K562 (cell line): ENCODE measurements around the gene KCNAB1.

Experiments
- ELF4 ChIP-seq: fragments of 450-650 bp; formaldehyde crosslinking; IDR thresholded peaks from 2 replicates; pipeline ENCODE4 v1.4.0; 2022; ENCODE audit warnings: missing genetic modification characterization
- KAT7 ChIP-seq: sonication (generic); formaldehyde crosslinking; IDR thresholded peaks from 2 replicates; pipeline ENCODE4 v1.8.0; 2022; ENCODE audit warnings: missing genetic modification reagents, mild to moderate bottlenecking, borderline replicate concordance
- MAFK ChIP-seq: IDR thresholded peaks from 2 replicates; pipeline ENCODE4 v1.6.1; 2011; ENCODE audit warnings: low read length, improper control_type of control experiment
- POLR2B ChIP-seq: fragments of 450-650 bp; IDR thresholded peaks from 2 replicates; pipeline ENCODE4 v1.6.1; 2018; ENCODE audit warnings: low read depth; ENCODE audit not compliant: partially characterized antibody
- SMC3 ChIP-seq: conservative IDR thresholded peaks from 2 replicates; pipeline ENCODE4 v1.6.1; 2011; ENCODE audit warnings: low read depth, low read length, improper control_type of control experiment; ENCODE audit not compliant: insufficient read depth
- TCF7L2 ChIP-seq: fragments of 150-350 bp; IDR thresholded peaks from 2 replicates; pipeline ENCODE4 v1.6.1; 2016; ENCODE audit warnings: low read depth, mild to moderate bottlenecking, low read length, moderate library complexity
- TFAM ChIP-seq: fragments of 250-450 bp; sonication (Bioruptor Pico); conservative IDR thresholded peaks from 2 replicates; pipeline ENCODE4 v1.5.0; 2021; ENCODE audit warnings: mild to moderate bottlenecking, moderate library complexity
- ZNF263 ChIP-seq: sonication (generic); formaldehyde crosslinking; IDR thresholded peaks from 2 replicates; pipeline ENCODE4 v1.8.0; 2022; ENCODE audit warnings: mild to moderate bottlenecking, missing genetic modification reagents, borderline replicate concordance
- TF ChIP-seq, protein P1 (sequence below), 2 experiments: IDR thresholded peaks; 2 replicates each; pipeline ENCODE4 v1.6.1; 2012; ENCODE audit warnings: improper control_type of control experiment in 2 of 2, low read depth in 2 of 2, low read length in 2 of 2, borderline replicate concordance in 1 of 2
- TF ChIP-seq, protein P2 (sequence below): sonication (generic); formaldehyde crosslinking; IDR thresholded peaks from 2 replicates; pipeline ENCODE4 v1.8.1; 2023; ENCODE audit warnings: mild to moderate bottlenecking, missing genetic modification reagents, moderate library complexity
- TF ChIP-seq, protein P3 (sequence below): fragments of 250-450 bp; sonication (Bioruptor Pico); IDR thresholded peaks from 2 replicates; pipeline ENCODE4 v1.8.0; 2021; ENCODE audit warnings: mild to moderate bottlenecking, moderate library complexity
- TF ChIP-seq, protein P4 (sequence below), 2 experiments: fragments of 200-800 bp in 1 of 2; sonication (Bioruptor generic) in 1 of 2; sonication (generic) in 1 of 2; formaldehyde crosslinking in 1 of 2; IDR thresholded peaks in 1 of 2; conservative IDR thresholded peaks in 1 of 2; 2 replicates each; pipeline versions ENCODE4 v1.5.0 to v1.6.1; 2016 to 2020; ENCODE audit warnings: missing compliant biosample characterization in 1 of 2, missing genetic modification characterization in 1 of 2, missing genetic modification reagents in 1 of 2

DNA sequence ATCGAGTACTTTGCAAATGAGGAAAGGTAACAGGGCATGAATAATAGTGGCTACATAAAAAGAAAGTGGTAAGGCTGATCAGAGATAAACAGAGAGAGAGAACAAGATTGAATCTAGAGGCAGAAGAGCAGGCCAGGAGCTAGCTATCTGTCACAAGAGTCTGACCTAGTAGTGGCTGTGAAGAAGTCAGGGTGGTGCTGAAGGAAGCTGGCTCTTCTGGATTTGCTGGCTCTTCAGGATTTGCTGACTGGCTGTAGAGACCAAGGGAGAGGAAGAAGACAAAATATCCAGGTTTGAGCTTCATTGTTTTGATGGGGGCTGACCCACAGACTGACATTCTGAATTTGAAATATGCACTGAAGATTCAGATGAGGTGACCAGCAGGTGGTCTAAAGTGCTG lies 292.2 kb downstream of the KCNAB1 start:
- no peak for TF ChIP-seq TCF7L2
- no peak for TF ChIP-seq TFAM
- TF ChIP-seq POLR2B, result no peak
- no peak for TF ChIP-seq SMC3
- TF ChIP-seq, protein P1, sequence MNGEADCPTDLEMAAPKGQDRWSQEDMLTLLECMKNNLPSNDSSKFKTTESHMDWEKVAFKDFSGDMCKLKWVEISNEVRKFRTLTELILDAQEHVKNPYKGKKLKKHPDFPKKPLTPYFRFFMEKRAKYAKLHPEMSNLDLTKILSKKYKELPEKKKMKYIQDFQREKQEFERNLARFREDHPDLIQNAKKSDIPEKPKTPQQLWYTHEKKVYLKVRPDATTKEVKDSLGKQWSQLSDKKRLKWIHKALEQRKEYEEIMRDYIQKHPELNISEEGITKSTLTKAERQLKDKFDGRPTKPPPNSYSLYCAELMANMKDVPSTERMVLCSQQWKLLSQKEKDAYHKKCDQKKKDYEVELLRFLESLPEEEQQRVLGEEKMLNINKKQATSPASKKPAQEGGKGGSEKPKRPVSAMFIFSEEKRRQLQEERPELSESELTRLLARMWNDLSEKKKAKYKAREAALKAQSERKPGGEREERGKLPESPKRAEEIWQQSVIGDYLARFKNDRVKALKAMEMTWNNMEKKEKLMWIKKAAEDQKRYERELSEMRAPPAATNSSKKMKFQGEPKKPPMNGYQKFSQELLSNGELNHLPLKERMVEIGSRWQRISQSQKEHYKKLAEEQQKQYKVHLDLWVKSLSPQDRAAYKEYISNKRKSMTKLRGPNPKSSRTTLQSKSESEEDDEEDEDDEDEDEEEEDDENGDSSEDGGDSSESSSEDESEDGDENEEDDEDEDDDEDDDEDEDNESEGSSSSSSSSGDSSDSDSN (IDR thresholded peaks at IDR 0.05; ENCODE audit: borderline replicate concordance in 1 of 2, low read depth in 2 of 2, low read length in 2 of 2), result no peak
- TF ChIP-seq, protein P2, sequence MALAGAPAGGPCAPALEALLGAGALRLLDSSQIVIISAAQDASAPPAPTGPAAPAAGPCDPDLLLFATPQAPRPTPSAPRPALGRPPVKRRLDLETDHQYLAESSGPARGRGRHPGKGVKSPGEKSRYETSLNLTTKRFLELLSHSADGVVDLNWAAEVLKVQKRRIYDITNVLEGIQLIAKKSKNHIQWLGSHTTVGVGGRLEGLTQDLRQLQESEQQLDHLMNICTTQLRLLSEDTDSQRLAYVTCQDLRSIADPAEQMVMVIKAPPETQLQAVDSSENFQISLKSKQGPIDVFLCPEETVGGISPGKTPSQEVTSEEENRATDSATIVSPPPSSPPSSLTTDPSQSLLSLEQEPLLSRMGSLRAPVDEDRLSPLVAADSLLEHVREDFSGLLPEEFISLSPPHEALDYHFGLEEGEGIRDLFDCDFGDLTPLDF (CRISPR knock-in tag), result no peak
- TF ChIP-seq MAFK, result no peak
- TF ChIP-seq, protein P3, sequence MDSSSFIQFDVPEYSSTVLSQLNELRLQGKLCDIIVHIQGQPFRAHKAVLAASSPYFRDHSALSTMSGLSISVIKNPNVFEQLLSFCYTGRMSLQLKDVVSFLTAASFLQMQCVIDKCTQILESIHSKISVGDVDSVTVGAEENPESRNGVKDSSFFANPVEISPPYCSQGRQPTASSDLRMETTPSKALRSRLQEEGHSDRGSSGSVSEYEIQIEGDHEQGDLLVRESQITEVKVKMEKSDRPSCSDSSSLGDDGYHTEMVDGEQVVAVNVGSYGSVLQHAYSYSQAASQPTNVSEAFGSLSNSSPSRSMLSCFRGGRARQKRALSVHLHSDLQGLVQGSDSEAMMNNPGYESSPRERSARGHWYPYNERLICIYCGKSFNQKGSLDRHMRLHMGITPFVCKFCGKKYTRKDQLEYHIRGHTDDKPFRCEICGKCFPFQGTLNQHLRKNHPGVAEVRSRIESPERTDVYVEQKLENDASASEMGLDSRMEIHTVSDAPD (CRISPR knock-in tag), result no peak
- no peak for TF ChIP-seq KAT7
- TF ChIP-seq ZNF263 (CRISPR knock-in tag), result no peak
- TF ChIP-seq ELF4 (CRISPR knock-in tag), result no peak
- TF ChIP-seq, protein P4, sequence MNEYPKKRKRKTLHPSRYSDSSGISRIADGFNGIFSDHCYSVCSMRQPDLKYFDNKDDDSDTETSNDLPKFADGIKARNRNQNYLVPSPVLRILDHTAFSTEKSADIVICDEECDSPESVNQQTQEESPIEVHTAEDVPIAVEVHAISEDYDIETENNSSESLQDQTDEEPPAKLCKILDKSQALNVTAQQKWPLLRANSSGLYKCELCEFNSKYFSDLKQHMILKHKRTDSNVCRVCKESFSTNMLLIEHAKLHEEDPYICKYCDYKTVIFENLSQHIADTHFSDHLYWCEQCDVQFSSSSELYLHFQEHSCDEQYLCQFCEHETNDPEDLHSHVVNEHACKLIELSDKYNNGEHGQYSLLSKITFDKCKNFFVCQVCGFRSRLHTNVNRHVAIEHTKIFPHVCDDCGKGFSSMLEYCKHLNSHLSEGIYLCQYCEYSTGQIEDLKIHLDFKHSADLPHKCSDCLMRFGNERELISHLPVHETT (CRISPR knock-in tag; conservative IDR thresholded peaks at IDR 0.05 in 1 of 2, IDR thresholded peaks at IDR 0.05 in 1 of 2), result no peak
